ENCODE data around the gene PRSS53. TPM values are rescaled to one million over a fixed set of nuclear protein-coding genes. Genes with fewer than 3 reads are reported as not detected.
A peak's percentile ranks its signal among the peaks of the same experiment; 100 is the strongest.

The PRSS53 gene
- total RNA-seq, 2 experiments from 2014 or later: 5.5 to 8.6 TPM

DNA sequence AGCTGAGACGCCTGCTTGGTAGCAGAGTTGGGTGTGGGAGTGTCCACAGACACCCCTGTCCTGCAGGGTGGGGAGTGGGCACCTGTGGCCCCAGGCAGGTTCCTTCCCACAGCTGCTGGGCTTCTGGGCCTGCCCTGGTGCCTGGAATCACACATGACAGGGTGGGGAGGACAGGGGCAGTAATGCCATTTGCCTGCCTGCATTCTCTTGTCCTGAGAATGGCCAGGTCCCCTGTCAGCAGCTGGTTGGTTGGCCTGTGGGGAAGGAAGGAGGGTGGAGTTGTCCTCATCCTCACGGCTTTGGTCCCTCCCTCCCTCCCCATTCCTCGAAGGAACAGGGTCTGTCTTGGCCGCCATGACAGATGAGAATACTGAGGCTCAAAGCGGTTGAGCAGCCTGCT is 5.2 kb downstream of the PRSS53 start:
- ATAC-seq (no peak), DNase-seq (no peak)
- Mint-ChIP-seq H3K27me3 (no peaks in the 10 kb centered on the region), H3K27ac (no peak overlapping the region), H3K9me3 (no peaks in the 10 kb centered on the region), H3K4me1 (ENCODE audit: low read depth) (peaks cover 25% of the 10 kb centered on the region), H3K36me3 (ENCODE audit: low read depth) (peaks cover 26% of the 10 kb centered on the region), H3K4me3 (no peak overlapping the region)
- intact Hi-C loops (cut with micrococcal nuclease): no loop called here
- TF ChIP-seq, protein P1, sequence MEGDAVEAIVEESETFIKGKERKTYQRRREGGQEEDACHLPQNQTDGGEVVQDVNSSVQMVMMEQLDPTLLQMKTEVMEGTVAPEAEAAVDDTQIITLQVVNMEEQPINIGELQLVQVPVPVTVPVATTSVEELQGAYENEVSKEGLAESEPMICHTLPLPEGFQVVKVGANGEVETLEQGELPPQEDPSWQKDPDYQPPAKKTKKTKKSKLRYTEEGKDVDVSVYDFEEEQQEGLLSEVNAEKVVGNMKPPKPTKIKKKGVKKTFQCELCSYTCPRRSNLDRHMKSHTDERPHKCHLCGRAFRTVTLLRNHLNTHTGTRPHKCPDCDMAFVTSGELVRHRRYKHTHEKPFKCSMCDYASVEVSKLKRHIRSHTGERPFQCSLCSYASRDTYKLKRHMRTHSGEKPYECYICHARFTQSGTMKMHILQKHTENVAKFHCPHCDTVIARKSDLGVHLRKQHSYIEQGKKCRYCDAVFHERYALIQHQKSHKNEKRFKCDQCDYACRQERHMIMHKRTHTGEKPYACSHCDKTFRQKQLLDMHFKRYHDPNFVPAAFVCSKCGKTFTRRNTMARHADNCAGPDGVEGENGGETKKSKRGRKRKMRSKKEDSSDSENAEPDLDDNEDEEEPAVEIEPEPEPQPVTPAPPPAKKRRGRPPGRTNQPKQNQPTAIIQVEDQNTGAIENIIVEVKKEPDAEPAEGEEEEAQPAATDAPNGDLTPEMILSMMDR (IDR thresholded peaks at IDR 0.05): no peak
- CTCF ChIA-PET: no interaction called here
- POLR2A ChIA-PET: interaction anchor here (1.0 to 5.8 kb wide), 4 partner anchors 10 to 120 kb away, joined by 3 to 22 read pairs (median 4); partner anchors contain the start of genes VKORC1, ZNF646 and ZNF668

DNA sequence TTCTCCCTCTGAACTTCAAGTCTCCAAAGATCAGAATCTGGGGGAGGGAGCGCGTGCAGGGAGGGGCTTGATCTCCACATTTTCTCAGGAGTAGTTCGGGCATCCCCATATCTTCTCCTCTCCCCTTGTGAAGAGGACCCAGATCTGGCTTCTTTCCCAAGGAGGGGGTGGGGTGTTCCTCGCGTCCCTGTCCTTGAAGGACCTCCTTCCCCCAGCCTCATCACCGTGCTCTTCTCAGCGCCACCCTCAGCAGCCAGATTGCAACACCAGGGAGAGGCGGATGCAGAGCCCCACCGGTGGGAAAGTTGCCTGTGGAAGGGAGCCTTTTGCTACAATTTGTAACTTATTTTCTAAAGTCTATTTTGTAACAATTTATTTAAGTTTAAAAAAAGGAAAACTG is 5.7 kb downstream of the PRSS53 start:
- intact Hi-C loops (cut with micrococcal nuclease): no loop called here
- H3K4me1 Mint-ChIP-seq (ENCODE audit: low read depth): peaks cover 27% of the 10 kb centered on the region
- POLR2A ChIA-PET: interaction anchor here (5.8 kb wide), 1 partner anchor 10 kb away, joined by 22 read pairs; the partner anchor contains the start of genes ZNF646 and ZNF668
- H3K36me3 Mint-ChIP-seq (ENCODE audit: low read depth): peaks cover 30% of the 10 kb centered on the region
- H3K27ac Mint-ChIP-seq: no peak overlapping the region
- DNase-seq: no peak
- no peaks in the 10 kb centered on the region for H3K27me3 Mint-ChIP-seq
- ATAC-seq: no peak
- CTCF ChIA-PET: no interaction called here
- TF ChIP-seq, protein P1 (IDR thresholded peaks at IDR 0.05): no peak
- no peak overlapping the region for H3K4me3 Mint-ChIP-seq
- no peaks in the 10 kb centered on the region for H3K9me3 Mint-ChIP-seq

DNA sequence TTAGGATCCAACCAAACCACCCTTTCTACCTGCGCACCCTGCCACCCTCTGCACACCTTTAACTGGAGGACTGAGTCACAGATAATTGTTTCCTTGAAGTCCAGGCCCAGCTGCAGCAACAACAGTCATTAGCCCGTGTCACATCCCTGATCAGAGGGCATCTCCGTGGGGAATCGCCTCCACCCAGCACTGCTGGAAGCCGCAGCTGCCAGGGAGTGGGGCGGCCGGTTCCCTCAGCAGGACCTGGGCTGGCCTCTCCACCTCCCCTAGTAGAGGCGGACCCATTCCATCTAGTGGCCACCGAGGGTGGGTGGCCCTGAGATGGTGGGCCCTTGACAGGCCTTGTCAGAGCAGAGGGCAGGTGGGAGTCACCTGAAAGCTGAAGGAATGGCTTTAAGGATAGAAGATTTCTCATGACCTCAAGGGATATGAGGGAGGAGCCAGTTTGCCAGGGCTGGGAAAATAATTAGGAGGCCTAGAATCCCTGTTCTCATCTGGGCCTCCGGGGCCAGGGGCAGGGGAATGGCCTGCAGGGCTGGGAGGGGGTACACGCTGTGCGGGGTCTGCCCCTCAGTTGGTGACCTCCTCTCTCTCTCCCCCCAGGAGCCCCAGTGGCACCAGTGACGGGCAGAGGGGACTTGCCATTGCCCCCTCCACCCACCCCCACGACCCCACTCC is 6.2 kb downstream of the PRSS53 start:
- H3K27ac Mint-ChIP-seq: peak overlapping the region; percentile 11

DNA sequence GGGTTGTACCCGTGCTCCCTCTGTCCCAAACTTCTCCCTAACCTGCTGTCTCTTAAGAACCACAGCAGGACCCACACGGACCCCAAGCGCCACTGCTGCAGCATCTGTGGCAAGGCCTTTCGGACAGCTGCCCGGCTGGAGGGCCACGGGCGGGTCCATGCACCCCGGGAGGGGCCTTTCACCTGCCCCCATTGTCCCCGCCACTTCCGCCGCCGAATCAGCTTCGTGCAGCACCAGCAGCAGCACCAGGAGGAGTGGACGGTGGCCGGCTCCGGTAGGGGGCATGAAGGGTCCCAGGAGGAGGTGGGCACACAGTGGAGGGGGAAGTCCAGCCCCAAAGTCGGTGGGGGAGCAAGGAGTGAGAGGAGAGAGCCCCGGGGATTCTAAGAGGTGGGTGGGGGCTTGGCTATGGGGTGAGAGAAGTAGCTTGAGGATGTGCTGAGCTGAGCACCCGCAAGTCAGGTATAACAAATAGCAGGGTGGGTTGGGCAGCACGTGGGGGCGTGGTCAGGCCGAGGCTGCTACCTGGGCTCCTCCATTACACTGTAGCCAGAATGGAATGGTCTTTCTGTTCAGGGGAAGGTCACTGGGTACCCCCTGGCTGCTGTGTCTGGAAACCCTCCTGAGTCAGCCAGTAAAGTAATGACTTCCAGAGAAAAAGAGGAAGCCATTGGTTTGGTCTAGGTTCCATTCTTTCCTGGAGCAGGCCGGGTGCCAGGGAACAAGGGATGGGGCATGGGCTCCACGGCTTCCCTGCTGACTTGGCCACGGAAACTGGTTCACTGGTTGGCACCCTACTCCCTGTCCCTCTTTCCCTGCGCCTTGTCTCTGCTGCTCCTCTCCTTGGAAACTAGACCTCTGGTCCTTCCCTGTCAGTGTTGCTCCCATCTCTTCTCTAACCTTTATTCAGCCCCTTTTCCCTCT is 7.1 kb downstream of the PRSS53 start:
- Mint-ChIP-seq H3K36me3 (ENCODE audit: low read depth) (peaks cover 37% of the 10 kb centered on the region), H3K9me3 (no peaks in the 10 kb centered on the region), H3K4me3 (no peak overlapping the region), H3K27me3 (no peaks in the 10 kb centered on the region), H3K27ac (peak overlapping the region; percentile 11), H3K4me1 (ENCODE audit: low read depth) (peaks cover 32% of the 10 kb centered on the region)
- CTCF ChIA-PET: no interaction called here
- POLR2A ChIA-PET: interaction anchor here (0.5 to 1.5 kb wide), 2 partner anchors 12 to 141 kb away, joined by 4 to 5 read pairs; no protein-coding TSS in a partner anchor
- no peak for ATAC-seq
- TF ChIP-seq, protein P1 (IDR thresholded peaks at IDR 0.05): no peak
- DNase-seq: no peak
- intact Hi-C loops (cut with micrococcal nuclease): no loop called here

More for the DNA sequence above, 6.2 kb downstream of the PRSS53 start:
- intact Hi-C loops (cut with micrococcal nuclease): no loop called here
- POLR2A ChIA-PET: interaction anchor here (5.8 kb wide), 1 partner anchor 9 kb away, joined by 22 read pairs; the partner anchor contains the start of genes ZNF646 and ZNF668
- no peak for DNase-seq
- CTCF ChIA-PET: no interaction called here
- no peak for ATAC-seq
- Mint-ChIP-seq H3K9me3 (no peaks in the 10 kb centered on the region), H3K4me1 (ENCODE audit: low read depth) (peaks cover 32% of the 10 kb centered on the region), H3K36me3 (ENCODE audit: low read depth) (peaks cover 35% of the 10 kb centered on the region), H3K27me3 (no peaks in the 10 kb centered on the region), H3K4me3 (no peak overlapping the region)
- TF ChIP-seq, protein P1 (IDR thresholded peaks at IDR 0.05): no peak

Measured in activated CD8-positive, alpha-beta T cell treated with anti-CD3 and anti-CD28 coated beads for 36 hours (primary cell).